HFF-Myc (cell line): ENCODE data around the gene ZAR1.

ENCODE experiments used
- DNase-seq: peaks from one replicate; pipeline ENCODE4 v3.0.0-alpha.2; 2011; ENCODE audit warnings: low read depth; ENCODE audit errors: extremely low read depth
- H3K4me3 ChIP-seq: replicated peaks from 2 replicates; pipeline ENCODE4 v1.5.1; 2011; ENCODE audit warnings: low read depth, mild to moderate bottlenecking, control low read depth, low read length
- CTCF ChIP-seq: IDR thresholded peaks from 2 replicates; pipeline ENCODE4 v1.5.1; 2012; ENCODE audit warnings: mild to moderate bottlenecking, low read depth, low read length, control low read depth; ENCODE audit errors: missing control alignments

ZAR1 gene

DNA sequence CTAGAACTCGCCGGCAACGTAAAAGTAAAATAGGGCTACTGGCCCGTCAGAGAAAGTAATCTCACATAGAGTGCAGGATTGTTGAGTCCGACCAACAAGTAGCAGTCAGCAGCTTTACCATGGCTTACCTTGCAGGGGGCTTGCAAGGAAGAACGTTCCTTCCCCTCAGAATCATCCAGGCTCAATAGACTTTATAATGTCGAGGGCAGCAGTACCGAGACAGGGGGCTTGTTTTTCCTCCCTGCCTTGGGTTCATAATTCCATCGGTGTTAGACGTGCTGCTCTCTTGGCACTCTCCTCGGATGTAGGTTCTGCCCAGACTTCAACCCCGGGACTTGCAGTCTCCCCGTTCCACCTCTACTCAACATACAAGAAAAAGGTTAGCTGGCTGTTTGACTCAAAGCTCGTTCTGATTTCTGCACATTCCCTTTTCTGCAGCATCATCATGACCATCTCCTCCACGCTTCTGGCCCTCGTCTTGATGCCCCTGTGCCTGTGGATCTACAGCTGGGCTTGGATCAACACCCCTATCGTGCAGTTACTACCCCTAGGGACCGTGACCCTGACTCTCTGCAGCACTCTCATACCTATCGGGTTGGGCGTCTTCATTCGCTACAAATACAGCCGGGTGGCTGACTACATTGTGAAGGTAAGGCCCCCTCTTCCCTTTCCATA, 5.4 kb upstream of the ZAR1 start:
- H3K4me3 ChIP-seq = no peak overlapping the region
- TF ChIP-seq CTCF = no peak
- no peak for DNase-seq

DNA sequence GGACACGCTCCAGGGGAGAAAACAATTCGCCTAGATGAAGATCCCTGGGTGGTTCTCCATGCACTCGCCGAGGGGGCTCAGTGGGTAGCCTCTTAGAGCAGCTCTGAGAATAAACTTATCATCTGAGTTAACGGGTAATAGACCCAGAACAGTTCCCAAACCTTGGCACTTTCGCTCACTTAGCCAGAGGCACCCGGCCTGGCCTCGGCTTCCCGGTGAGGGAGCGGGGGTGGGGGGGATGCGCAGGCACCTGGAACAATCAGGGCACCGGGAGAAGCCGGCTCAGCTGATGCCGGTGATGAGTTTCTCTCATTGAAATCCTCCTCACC, 405 bp upstream of the ZAR1 start:
- no peak for TF ChIP-seq CTCF
- DNase-seq = no peak
- H3K4me3 ChIP-seq = no peak overlapping the region

- no peak for DNase-seq
- TF ChIP-seq CTCF = no peak
- H3K4me3 ChIP-seq = no peak overlapping the region
Measured at GRCh38 chr4:48490680-48491513, 845 bp downstream of the ZAR1 start.

DNA sequence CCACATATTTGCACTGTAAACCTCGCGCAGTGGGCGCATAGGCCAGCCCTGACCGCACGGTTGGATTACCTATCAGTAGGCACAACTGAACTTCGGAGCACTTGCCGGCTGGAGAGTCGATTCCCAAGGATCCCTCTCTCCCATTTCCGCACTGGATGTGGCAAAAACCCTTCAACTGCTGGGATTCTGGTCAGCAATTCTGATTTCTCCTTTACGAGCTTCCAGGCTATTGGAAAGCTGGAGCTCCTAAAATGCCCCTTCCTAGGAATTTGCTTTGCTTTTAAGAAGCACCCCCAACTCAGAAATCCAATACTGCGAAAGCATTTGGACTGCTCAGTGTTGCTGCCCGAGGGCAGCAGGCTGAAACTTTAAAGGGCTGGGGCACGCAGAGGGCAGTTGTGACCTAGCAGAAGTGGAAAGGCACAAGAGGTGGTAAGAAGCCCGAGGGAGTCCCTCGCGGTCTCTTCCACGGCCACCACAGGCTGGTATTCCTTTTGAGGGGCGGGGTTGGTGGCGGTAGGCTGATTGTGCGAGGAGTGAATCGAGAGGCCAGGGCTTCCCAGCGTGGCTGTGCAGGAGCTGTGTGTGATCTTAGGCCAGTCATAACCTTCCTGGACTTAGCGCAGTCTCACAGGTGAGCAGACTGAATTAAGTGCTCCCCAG, 1.6 kb downstream of the ZAR1 start:
- DNase-seq = no peak
- TF ChIP-seq CTCF = no peak
- no peak overlapping the region for H3K4me3 ChIP-seq

- no peak overlapping the region for H3K4me3 ChIP-seq
- TF ChIP-seq CTCF = no peak
- DNase-seq = no peak
Measured at GRCh38 chr4:48493452-48494100, 3.5 kb downstream of the ZAR1 start.

GRCh38 chr4:48495941-48496340, 5.9 kb downstream of the ZAR1 start:
- TF ChIP-seq CTCF = no peak
- no peak for DNase-seq
- no peak overlapping the region for H3K4me3 ChIP-seq
